AG10803 (cell line): ENCODE data around the gene APOC1.

Experiments used
- DNase-seq: peaks from one replicate; pipeline ENCODE4 v3.0.0; 2010; ENCODE audit warnings: low read depth
- H3K4me3 ChIP-seq: 2 replicates; pipeline ENCODE4 v1.5.1; 2011; ENCODE audit warnings: mild to moderate bottlenecking, low read length, control low read depth
- TF ChIP-seq, protein P1 (sequence below): conservative IDR thresholded peaks from 2 replicates; pipeline ENCODE4 v1.5.1; 2011; ENCODE audit warnings: mild to moderate bottlenecking, low read length, control low read depth, inconsistent platforms

The APOC1 gene

DNA sequence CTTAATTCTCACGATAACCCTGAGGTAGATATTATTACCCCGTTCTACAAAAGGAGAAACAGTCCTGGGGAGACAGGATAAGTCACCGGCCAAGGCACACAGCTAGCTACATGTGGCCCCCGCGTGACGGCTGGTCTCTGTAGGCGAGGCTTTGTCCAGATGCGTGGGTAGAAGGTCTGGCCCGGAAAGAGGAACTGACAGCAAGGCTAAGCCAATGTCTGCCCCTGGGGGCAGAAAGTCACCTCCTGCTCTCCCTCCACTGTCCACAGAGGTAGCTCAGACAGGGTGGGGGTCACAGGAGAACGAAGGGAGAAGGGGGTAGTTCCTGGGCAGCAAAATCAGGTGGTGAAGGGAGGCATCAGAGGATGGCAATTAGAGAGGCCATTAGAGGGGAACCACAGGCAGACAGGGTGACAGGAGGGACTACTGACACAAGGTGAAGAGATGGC is 29.4 kb downstream of the APOC1 start:
- peak; percentile 13 for DNase-seq
- TF ChIP-seq, protein P1, sequence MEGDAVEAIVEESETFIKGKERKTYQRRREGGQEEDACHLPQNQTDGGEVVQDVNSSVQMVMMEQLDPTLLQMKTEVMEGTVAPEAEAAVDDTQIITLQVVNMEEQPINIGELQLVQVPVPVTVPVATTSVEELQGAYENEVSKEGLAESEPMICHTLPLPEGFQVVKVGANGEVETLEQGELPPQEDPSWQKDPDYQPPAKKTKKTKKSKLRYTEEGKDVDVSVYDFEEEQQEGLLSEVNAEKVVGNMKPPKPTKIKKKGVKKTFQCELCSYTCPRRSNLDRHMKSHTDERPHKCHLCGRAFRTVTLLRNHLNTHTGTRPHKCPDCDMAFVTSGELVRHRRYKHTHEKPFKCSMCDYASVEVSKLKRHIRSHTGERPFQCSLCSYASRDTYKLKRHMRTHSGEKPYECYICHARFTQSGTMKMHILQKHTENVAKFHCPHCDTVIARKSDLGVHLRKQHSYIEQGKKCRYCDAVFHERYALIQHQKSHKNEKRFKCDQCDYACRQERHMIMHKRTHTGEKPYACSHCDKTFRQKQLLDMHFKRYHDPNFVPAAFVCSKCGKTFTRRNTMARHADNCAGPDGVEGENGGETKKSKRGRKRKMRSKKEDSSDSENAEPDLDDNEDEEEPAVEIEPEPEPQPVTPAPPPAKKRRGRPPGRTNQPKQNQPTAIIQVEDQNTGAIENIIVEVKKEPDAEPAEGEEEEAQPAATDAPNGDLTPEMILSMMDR = no peak
- H3K4me3 ChIP-seq = no peak overlapping the region

DNA sequence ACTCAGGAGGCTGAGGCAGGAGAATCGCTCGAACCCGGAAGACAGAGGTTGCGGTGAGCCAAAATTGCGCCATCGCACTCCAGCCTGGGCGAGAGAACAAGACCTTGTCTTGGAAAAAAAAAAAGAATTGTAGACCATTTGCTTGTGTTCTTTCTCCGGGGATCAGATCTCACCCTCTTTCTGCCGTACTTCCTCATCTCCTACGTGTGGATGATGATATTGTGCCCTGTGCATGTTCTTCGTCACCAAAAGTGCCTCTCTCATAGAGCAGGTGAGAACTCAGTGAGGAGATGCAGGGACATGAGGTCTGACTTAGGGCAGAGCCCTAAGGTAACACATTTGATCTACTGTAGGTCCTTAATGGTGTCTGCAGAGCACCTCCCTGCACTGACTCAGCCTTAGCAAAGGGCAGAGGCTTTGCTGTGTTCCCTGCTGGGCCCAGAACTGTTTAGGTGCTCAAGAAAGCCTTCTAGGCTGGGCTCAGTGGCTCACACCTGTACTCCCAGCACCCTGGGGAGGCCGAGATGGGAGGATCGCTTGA is 32.7 kb downstream of the APOC1 start:
- TF ChIP-seq, protein P1 = no peak
- DNase-seq = no peak
- H3K4me3 ChIP-seq = no peak overlapping the region

DNA sequence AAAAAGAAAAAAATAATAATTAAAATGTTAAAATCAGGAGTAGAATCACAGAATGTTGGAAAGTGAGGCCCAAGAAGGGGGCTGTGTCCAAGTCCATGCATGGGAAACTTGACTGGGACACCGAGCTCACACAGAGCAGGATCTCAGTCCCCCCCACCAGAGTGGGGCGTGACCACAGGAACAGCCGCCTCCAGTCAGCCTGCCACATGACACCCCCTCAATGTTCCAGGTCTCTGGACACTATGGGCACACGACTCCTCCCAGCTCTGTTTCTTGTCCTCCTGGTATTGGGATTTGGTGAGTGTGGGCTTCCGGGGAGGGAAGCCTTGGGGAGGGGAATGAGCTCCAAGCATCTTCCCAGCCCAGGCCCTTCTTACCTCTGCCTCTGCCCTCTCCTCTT is 33.8 kb downstream of the APOC1 start:
- DNase-seq = no peak
- TF ChIP-seq, protein P1 = no peak
- no peak overlapping the region for H3K4me3 ChIP-seq

DNA sequence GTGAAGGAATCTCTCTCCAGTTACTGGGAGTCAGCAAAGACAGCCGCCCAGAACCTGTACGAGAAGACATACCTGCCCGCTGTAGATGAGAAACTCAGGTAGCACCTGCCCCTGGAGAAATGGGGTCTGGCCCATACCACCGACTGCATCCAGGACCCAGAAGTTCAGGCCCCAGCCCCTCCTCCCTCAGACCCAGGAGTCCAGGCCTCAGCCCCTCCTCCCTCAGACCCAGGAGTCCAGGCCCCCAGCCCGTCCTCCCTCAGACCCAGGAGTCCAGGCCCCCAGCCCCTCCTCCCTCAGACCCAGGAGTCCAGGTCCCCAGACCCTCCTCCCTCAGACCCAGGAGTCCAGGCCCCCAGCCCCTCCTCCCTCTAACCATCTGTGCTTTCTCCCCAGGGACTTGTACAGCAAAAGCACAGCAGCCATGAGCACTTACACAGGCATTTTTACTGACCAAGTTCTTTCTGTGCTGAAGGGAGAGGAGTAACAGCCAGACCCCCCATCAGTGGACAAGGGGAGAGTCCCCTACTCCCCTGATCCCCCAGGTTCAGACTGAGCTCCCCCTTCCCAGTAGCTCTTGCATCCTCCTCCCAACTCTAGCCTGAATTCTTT is 34.5 kb downstream of the APOC1 start:
- DNase-seq = peak; percentile 18
- TF ChIP-seq, protein P1 = no peak
- no peak overlapping the region for H3K4me3 ChIP-seq

DNA sequence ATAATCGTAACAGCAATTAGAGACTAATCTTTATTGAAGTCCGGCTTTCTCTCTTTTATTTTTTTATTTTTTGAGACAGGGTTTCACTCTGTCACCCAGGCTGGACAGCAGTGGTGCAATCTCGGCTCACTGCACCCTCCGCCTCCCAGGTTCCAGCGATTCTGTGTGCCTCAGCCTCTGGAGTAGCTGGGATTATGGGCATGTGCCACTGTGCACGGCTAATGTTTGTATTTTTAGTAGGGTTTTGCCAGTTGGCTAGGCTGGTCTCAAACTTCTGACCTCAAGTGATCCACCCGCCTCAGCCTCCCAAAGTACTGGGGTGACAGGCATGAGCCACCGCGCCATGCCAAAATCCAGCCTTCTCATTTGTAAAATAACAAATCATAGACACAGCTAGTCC is 35.1 kb downstream of the APOC1 start:
- TF ChIP-seq, protein P1 = no peak
- DNase-seq = no peak
- no peak overlapping the region for H3K4me3 ChIP-seq

DNA sequence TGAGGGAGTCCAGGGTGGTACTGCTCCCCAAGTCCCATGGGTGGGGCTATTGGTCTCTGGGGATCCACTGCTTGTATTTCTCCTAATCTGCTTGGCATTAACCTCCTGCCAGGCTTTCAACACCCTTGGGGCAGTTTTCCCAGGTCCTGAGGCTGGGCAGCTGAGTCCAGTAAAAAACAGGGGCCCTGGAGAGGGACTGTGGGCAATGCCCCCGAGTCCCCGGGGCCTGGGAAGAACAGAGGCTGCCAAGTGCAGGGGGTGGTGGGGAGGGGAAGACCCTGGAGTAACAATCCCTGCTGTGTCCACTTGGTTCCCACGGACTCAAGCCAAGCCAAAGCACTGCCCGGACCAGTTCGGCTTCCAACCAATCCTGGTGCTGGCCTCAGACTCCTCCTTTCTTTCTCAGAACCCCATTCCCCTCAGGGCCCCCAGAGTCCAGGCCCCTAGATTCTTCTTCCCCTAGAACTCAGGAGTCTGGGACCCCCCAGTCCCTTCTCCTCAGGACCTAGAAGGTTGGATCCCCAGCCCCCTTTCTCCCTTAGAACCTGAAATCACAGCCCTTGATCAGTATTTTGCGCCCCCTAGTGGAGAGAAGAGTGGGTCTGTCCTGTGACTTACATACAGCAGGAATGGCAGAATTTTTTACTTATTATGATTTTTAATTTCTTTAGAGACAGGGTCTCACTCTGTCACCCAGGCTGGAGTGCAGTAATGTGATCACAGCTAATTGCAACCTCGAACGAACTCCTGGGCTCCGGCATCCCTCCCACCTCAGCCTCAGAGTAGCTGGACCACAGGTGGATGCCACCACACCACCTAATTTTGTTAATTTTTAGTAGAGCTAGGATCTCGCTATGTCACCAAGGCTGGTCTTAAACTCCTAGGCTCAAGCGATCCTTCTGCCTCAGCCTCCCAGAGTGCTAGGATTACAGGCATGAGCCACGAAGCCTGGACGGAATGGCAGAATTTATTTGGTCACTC is 37.1 kb downstream of the APOC1 start:
- TF ChIP-seq, protein P1 = peak; percentile 84
- DNase-seq = peak; percentile 78
- no peak overlapping the region for H3K4me3 ChIP-seq
